GM18951 (cell line): Measurements from ENCODE around the gene MICU2.

Experiments
- POLR2A ChIP-seq: IDR thresholded peaks from 4 replicates; pipeline ENCODE4 v1.6.1; 2011; ENCODE audit warnings: mild to moderate bottlenecking; ENCODE audit not compliant: insufficient read length, insufficient read depth; ENCODE audit errors: extremely low read depth
- in situ Hi-C: fragments of 300-500 bp; cut with MboI; formaldehyde crosslinking; loops from one replicate; pipeline ENCODE4 v1.12.0; 2022; ENCODE audit warnings: low sequenced_read_pairs, mixed read lengths, inconsistent platforms; ENCODE audit not compliant: unreplicated experiment

Gene MICU2, protein sequence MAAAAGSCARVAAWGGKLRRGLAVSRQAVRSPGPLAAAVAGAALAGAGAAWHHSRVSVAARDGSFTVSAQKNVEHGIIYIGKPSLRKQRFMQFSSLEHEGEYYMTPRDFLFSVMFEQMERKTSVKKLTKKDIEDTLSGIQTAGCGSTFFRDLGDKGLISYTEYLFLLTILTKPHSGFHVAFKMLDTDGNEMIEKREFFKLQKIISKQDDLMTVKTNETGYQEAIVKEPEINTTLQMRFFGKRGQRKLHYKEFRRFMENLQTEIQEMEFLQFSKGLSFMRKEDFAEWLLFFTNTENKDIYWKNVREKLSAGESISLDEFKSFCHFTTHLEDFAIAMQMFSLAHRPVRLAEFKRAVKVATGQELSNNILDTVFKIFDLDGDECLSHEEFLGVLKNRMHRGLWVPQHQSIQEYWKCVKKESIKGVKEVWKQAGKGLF

DNA sequence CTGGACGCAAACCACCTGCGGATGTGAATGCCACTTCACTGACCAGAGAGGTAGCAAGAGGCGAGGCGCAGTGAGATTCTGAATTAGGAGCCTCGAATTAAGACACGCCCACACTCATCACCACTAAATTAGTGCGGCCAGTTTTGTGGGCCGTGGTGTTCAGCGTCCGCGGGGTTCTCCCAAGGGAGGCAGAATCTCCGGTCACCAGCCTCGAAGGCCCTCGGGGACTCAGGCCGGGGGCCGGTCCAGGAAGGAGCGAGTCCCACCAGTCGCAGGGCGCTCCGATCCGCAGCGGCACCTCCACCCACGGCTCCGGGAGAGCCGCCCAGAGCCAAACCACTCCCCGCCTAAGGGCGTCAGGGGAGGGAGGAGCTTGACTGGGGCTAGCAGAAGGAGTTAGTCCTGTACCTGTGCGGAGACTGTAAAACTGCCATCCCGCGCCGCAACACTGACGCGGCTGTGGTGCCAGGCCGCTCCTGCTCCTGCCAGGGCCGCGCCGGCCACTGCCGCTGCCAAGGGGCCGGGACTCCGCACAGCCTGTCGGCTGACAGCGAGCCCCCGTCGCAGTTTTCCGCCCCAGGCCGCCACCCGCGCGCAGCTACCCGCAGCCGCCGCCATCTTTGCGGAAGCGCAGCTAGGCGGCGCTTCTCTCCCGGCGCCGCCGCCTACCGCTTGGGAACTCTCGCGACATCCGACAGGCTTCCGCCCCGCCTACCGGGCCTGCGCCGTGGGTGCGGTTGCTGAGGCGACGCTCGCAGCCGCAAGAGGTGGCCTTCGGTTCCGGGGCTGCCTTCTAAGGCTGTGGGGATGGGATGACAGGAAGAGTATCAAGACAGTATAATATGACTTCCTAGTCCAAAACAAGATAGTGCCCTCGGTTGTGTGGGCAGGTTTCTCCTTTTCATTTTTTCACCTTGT, at the start of gene MICU2:
TSS of gene MICU2 (minus strand) at position 640 of the 918 bp plus-strand sequence. CDS start at position 618, 22 bp downstream.
- peak; percentile 98 for TF ChIP-seq POLR2A
- in situ Hi-C loops = no loop called here

DNA sequence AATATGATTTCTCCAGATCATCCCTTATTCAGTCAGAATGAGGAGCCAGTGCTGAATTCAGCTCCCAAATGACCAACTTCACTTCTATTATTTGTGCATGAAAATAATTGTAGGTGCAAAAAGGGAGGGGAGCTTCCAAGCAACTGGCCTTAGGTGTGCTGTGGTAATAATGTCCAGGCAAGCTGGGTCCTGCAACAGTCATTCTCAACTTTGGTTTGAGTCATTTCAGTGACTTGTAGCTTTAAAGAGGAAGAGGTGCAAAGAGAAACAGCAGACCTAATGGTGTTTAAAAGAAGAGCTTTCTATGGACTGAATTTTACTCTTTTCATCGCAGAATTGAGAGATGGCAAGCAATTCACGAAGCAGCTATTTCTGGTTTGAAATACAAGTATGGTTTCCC, 37.7 kb upstream of the MICU2 start:
- in situ Hi-C loops = loop anchor here (25.0 kb wide), 1 partner anchor 1146 kb away; no protein-coding TSS in a partner anchor
- no peak for TF ChIP-seq POLR2A

DNA sequence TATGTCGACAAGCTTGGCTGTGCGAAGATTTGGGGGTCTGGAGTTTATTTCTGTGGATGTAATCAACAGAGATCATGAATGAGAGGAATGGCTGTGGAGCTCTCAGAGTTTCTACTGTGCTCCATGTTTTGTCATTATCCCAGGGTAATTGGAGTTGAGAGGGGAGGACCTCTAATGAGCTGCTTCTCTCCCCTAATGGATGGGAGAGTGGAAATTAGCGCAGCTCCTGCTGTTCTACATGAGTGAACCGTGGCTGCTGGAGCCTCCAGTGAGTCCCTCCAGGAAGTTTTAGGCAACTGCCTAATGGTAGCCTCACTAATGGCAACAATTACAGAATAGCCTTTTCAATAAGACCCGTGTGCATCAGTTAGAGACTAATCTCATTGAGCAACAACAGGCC, 35.6 kb upstream of the MICU2 start:
- in situ Hi-C loops = loop anchor here (10.0 to 25.0 kb wide), 2 partner anchors 635 to 1148 kb away; no protein-coding TSS in a partner anchor

DNA sequence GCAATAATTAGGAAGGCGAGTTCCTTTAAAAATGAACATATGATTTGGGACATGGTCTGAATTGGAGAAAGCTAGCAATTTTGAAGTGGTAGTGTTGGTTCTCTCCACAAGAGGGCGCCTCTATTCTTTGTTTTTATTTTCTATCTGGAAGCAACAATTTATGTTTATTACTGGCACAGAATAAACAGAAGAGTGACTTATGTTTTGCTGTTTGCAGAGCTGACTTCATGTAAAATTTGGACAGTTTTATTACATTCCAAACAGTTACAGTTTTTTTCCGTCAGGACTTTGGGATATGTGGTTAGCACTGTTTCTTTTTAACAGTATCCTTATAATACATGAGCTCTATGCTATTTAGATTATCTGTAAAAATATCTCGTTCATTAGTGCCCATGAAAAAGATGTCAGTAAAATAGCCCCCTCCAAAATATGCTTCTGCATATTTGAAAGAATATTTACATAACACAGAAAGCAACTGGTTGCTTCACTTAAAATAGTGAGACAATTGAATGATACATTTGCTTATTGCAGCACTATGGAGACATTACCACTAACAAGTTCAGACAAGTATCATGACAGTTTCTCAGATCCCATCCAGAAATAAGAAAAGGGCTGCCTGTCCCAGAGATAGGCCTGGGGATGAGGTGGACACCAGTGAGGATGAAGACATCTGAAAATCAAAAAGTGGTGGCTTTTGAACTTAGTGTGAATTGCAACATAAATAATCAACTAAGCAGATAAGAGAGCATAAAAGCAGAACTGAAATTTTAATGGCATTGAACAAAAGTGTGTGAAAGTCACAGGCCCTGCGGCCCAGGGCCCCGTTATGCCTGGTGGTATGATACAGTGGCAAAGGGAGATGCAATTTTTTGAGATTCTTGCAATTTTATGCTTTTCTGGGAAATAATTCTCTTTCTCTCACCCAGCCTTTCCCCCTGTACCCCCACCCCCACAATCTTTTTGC, 34.6 kb upstream of the MICU2 start:
- no peak for TF ChIP-seq POLR2A
- in situ Hi-C loops = loop anchor here (10.0 to 25.0 kb wide), 2 partner anchors 636 to 1149 kb away; no protein-coding TSS in a partner anchor

More for the DNA sequence above, 35.6 kb upstream of the MICU2 start:
- no peak for TF ChIP-seq POLR2A

DNA sequence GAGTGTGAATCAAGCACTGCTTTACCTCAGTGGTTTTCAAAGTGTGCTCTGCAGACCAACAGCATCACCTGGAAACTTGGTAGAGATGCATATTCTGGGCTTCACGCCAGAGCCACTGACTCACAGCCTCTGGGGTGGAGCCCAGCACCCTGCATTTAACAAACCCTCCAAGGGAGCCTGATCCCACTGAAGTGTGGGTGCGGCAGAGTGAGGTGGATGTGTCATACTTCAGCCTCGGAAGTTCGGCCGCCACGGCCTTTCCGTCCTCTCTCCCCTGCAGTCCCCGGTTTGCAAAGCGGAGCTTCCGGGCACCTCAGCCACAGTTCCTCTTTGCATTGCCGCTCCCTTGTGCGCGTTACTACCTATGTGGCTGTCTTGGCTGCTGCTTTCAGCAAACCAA, 33.3 kb upstream of the MICU2 start:
- in situ Hi-C loops = loop anchor here (10.0 to 25.0 kb wide), 2 partner anchors 638 to 1150 kb away; no protein-coding TSS in a partner anchor

DNA sequence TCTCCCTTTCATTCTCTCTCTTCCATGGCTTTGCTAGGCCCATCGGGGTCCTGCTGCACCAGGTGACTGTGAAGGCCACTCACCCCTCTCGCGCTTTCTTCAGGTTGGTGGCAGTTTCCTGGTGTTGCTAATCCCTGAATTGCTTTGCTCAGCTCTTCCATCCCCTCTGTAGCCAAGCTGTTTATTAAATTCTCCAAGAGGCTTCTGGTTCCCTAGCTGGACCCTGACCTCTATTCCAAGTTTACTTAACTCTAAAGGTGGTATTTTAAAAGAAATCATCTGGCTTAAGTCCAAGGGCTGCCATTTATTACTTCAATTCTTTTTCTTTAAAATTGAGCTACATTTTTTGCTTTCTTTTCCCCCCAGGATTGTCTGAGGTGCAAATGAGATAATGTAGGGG, 32.7 kb upstream of the MICU2 start:
- TF ChIP-seq POLR2A = no peak
- in situ Hi-C loops = loop anchor here (10.0 to 25.0 kb wide), 2 partner anchors 638 to 1151 kb away; no protein-coding TSS in a partner anchor

More for the DNA sequence above, 33.3 kb upstream of the MICU2 start:
- no peak for TF ChIP-seq POLR2A

DNA sequence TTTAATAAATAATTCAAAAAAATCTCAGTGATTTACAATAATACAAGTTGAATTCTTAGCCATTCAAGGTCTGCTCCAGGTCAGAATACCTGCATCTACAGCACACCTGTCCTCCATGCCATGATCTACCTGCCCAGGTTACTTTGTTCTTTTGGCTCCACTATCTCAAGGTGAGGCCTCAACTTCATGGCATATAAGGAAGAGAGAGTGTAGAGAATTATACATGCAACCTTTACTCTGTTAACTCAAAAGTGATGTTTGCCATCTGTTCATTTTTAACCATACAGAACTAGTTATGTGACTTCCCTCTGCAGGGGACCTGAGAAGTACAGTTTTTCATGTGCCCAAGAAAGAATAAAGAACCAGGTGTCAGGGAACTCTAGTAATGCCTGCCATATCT, 28.2 kb upstream of the MICU2 start:
- in situ Hi-C loops = loop anchor here (10.0 to 25.0 kb wide), 2 partner anchors 643 to 1155 kb away; no protein-coding TSS in a partner anchor
- TF ChIP-seq POLR2A = no peak

DNA sequence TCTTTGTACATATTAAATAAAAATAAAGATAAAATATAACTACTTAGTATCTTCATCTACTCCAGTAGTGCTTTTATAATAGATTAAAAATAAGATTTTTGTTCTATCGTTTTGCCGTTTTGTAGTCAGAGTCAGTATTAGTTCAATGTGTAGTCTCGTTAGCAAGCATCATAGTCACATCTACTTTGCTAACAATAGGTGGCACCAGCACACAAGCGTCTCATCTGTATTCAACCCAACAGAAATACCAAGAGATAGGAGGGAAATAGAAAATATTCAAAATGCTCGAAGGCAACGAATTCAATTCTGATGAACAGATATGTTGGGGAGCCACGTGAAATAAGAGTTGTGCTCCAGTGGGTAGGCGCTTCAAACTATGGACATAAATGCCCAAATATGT, 21.4 kb upstream of the MICU2 start:
- in situ Hi-C loops = loop anchor here (25.0 kb wide), 1 partner anchor 1162 kb away; no protein-coding TSS in a partner anchor
- no peak for TF ChIP-seq POLR2A

DNA sequence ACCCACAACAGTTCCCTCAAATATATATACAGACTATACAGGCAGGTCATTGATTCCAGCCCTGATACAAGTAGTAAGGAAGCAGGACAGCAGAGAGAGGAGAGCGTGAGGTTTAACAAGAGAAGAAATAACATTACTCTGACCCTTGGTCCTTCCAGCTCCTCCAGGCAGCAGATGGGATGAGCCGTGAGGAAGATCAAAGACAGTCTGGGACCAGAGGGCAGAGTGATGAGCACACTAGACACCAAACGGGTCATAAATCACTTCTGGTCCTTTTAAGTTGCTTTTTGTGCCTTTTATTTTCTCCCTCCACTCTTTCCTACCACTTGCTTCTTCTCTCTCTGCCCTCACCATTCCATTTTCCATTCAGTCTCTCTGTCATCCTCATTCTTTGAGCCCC, 16.9 kb upstream of the MICU2 start:
- in situ Hi-C loops = no loop called here
- TF ChIP-seq POLR2A = no peak

DNA sequence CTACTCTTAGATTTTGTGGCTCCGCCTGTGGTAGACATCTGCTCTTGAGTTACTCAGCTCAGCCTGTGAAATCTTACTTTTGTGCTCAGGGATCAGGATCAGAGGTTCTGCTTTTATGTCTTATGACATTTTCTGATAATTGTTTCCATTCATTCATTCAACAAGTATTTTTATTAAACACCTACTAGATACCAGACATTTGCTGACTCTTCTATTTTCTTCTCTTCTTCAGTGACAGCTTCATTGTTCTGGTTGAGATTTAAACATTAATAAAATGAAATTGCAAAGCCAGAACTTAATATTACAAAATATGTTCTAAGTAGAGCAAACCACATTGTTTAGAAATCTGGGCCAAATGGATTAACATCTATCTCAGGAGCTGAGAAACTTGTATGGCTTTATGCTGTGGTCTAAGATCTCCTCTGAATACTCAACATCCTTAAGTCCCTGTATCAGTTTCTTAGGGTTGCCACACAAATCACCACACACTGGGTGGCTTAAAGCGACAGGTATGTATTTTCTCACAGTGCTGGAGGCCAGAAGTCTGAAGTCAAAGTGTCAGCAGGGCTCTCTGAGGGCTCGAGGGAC, 15.8 kb upstream of the MICU2 start:
- in situ Hi-C loops = no loop called here
- no peak for TF ChIP-seq POLR2A

DNA sequence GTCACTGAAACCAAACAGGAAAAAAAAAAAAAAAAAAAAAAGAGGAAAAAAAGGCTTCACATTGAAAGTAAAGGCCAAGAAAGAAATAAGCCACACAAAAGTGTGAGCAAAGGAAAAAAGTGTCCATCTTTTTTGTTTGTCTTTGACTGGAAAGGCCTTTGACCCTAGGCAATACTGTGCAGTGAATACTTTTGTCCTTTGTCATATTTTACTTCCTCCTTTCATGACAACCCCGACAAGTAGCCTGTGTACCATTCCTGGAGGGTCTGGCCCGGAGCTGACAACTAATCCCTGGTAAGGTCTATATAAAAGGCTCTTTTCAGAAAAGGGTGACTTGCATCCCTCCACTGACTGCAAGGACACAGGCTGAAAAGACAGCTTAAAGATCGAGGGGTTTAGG, 12.9 kb upstream of the MICU2 start:
- TF ChIP-seq POLR2A = no peak
- in situ Hi-C loops = no loop called here
